ENCODE data around the gene TMEM183A.
A peak's percentile ranks its signal among the peaks of the same experiment; 100 is the strongest.
"Not testable (repeated sequence)": the region's sequence is repeated elsewhere in the genome, so short reads cannot be mapped to it uniquely, and the experiment has no call there.

TMEM183A gene

DNA sequence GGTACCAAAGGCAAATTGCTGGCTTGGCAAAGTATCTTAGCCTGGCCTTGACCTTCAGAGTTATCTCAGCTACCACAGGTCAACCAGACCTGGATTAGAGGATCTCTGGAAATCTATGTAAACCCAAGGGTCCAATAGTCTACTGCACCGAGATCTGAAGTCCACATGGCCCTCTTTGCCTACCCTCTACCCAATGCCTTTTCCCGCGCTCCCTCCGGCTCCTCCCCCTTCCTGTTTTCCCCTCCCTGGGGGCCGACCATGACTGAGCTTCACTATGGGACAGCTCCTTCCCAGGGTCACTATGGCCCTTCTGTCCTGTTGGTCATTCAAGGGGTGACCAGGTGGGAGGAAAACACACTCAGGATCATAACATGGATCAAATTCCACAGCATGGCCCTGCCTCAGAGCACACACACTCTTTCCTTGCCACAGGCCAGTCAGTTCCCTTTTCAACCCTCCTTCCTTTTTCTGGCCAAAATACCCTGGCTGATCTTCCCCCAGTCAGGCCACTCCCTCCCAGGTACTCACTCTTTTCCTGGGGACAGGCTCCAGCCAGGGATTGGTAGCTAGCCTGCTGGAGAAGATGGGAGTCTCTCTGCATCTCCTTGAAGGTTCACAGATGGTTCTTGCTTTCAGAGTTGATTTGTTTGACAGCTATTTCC lies 19.1 kb upstream of the TMEM183A start:
- Histone ChIP-seq H3K27me3 (ENCODE audit: insufficient read depth, low read length) (peaks cover 44% of the 10 kb centered on the region), H3K4me3 (ENCODE audit: low read depth, low read length) (no peak overlapping the region), H3K4me1 (ENCODE audit: control insufficient read depth, insufficient read depth, low read length, unreplicated experiment) (no peaks in the 10 kb centered on the region), H3K79me2 (ENCODE audit: control insufficient read depth, insufficient read depth, low read length, unreplicated experiment) (no peaks in the 10 kb centered on the region), H3K36me3 (ENCODE audit: insufficient read depth, low read length) (no peaks in the 10 kb centered on the region), H3K27ac (ENCODE audit: low read depth, low read length) (no peak overlapping the region), H2AFZ (ENCODE audit: low read length, unreplicated experiment) (no peak overlapping the region)

DNA sequence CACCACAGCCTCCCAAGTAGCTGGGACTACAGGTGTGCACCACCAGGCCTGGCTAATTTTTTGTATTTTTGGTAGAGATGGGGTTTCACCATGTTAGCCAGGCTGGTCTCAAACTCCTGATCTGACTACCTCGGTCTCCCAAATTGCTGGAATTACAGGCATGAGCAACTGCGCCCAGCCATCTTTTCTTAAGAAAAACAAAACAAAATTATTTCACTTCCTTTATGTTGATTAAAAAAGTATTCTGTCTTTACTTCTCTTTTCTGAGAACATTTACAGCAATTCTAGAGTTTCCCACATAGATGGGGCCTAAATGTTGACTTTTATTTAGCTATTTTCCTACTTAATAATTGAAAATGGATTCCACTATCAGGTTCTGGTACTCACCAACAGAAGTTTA lies 17.3 kb upstream of the TMEM183A start:
- Histone ChIP-seq H3K27me3 (ENCODE audit: insufficient read depth, low read length) (peaks cover 46% of the 10 kb centered on the region), H3K27ac (ENCODE audit: low read depth, low read length) (no peak overlapping the region), H3K4me3 (ENCODE audit: low read depth, low read length) (no peak overlapping the region), H3K36me3 (ENCODE audit: insufficient read depth, low read length) (no peaks in the 10 kb centered on the region), H2AFZ (ENCODE audit: low read length, unreplicated experiment) (no peak overlapping the region), H3K79me2 (ENCODE audit: control insufficient read depth, insufficient read depth, low read length, unreplicated experiment) (no peaks in the 10 kb centered on the region), H3K4me1 (ENCODE audit: control insufficient read depth, insufficient read depth, low read length, unreplicated experiment) (no peaks in the 10 kb centered on the region)

GRCh38 chr1:202991112-202991511 lies 16.1 kb upstream of the TMEM183A start:
- no peak overlapping the region for H3K4me3 ChIP-seq (ENCODE audit: low read depth, low read length)
- H3K27ac ChIP-seq (ENCODE audit: low read depth, low read length) = no peak overlapping the region
- H3K4me1 ChIP-seq (ENCODE audit: control insufficient read depth, insufficient read depth, low read length, unreplicated experiment) = no peaks in the 10 kb centered on the region
- no peaks in the 10 kb centered on the region for H3K36me3 ChIP-seq (ENCODE audit: insufficient read depth, low read length)
- no peaks in the 10 kb centered on the region for H3K79me2 ChIP-seq (ENCODE audit: control insufficient read depth, insufficient read depth, low read length, unreplicated experiment)
- H3K27me3 ChIP-seq (ENCODE audit: insufficient read depth, low read length) = peaks cover 56% of the 10 kb centered on the region
- no peak overlapping the region for H2AFZ ChIP-seq (ENCODE audit: low read length, unreplicated experiment)

- Histone ChIP-seq H3K27me3 (ENCODE audit: insufficient read depth, low read length) (peaks cover 64% of the 10 kb centered on the region), H2AFZ (ENCODE audit: low read length, unreplicated experiment) (no peak overlapping the region), H3K4me1 (ENCODE audit: control insufficient read depth, insufficient read depth, low read length, unreplicated experiment) (no peaks in the 10 kb centered on the region)
These were observed 12.4 kb upstream of the TMEM183A start for GRCh38 chr1:202994756-202995155.

GRCh38 chr1:202998836-202999750 lies 8.1 kb upstream of the TMEM183A start:
- Histone ChIP-seq H2AFZ (ENCODE audit: low read length, unreplicated experiment) (peak overlapping the region; percentile 51), H3K27me3 (ENCODE audit: insufficient read depth, low read length) (peaks cover 40% of the 10 kb centered on the region), H3K4me3 (ENCODE audit: low read depth, low read length) (no peak overlapping the region), H3K4me1 (ENCODE audit: control insufficient read depth, insufficient read depth, low read length, unreplicated experiment) (no peaks in the 10 kb centered on the region), H3K27ac (ENCODE audit: low read depth, low read length) (no peak overlapping the region), H3K36me3 (ENCODE audit: insufficient read depth, low read length) (no peaks in the 10 kb centered on the region), H3K79me2 (ENCODE audit: control insufficient read depth, insufficient read depth, low read length, unreplicated experiment) (no peaks in the 10 kb centered on the region)

More at GRCh38 chr1:202994756-202995155, 12.4 kb upstream of the TMEM183A start:
- Histone ChIP-seq H3K4me3 (ENCODE audit: low read depth, low read length) (no peak overlapping the region), H3K79me2 (ENCODE audit: control insufficient read depth, insufficient read depth, low read length, unreplicated experiment) (no peaks in the 10 kb centered on the region), H3K36me3 (ENCODE audit: insufficient read depth, low read length) (no peaks in the 10 kb centered on the region), H3K27ac (ENCODE audit: low read depth, low read length) (no peak overlapping the region)

- H2AFZ ChIP-seq (ENCODE audit: low read length, unreplicated experiment) = no peak overlapping the region
- H3K27me3 ChIP-seq (ENCODE audit: insufficient read depth, low read length) = peaks cover 34% of the 10 kb centered on the region
- no peak overlapping the region for H3K27ac ChIP-seq (ENCODE audit: low read depth, low read length)
- H3K4me3 ChIP-seq (ENCODE audit: low read depth, low read length) = no peak overlapping the region
- no peaks in the 10 kb centered on the region for H3K36me3 ChIP-seq (ENCODE audit: insufficient read depth, low read length)
- no peaks in the 10 kb centered on the region for H3K79me2 ChIP-seq (ENCODE audit: control insufficient read depth, insufficient read depth, low read length, unreplicated experiment)
- H3K4me1 ChIP-seq (ENCODE audit: control insufficient read depth, insufficient read depth, low read length, unreplicated experiment) = no peaks in the 10 kb centered on the region
These were observed 6.8 kb upstream of the TMEM183A start for GRCh38 chr1:203000217-203000944.

GRCh38 chr1:203001986-203002385 lies 5.2 kb upstream of the TMEM183A start:
- Histone ChIP-seq H2AFZ (ENCODE audit: low read length, unreplicated experiment) (no peak overlapping the region), H3K36me3 (ENCODE audit: insufficient read depth, low read length) (no peaks in the 10 kb centered on the region), H3K79me2 (ENCODE audit: control insufficient read depth, insufficient read depth, low read length, unreplicated experiment) (no peaks in the 10 kb centered on the region), H3K27ac (ENCODE audit: low read depth, low read length) (no peak overlapping the region), H3K4me3 (ENCODE audit: low read depth, low read length) (no peak overlapping the region), H3K27me3 (ENCODE audit: insufficient read depth, low read length) (peaks cover 18% of the 10 kb centered on the region), H3K4me1 (ENCODE audit: control insufficient read depth, insufficient read depth, low read length, unreplicated experiment) (no peaks in the 10 kb centered on the region)

GRCh38 chr1:203002951-203003350 lies 4.2 kb upstream of the TMEM183A start:
- no peak overlapping the region for H3K4me3 ChIP-seq (ENCODE audit: low read depth, low read length)
- no peaks in the 10 kb centered on the region for H3K4me1 ChIP-seq (ENCODE audit: control insufficient read depth, insufficient read depth, low read length, unreplicated experiment)
- H3K36me3 ChIP-seq (ENCODE audit: insufficient read depth, low read length) = no peaks in the 10 kb centered on the region
- no peak overlapping the region for H2AFZ ChIP-seq (ENCODE audit: low read length, unreplicated experiment)
- peaks cover 5% of the 10 kb centered on the region for H3K79me2 ChIP-seq (ENCODE audit: control insufficient read depth, insufficient read depth, low read length, unreplicated experiment)
- peaks cover 9% of the 10 kb centered on the region for H3K27me3 ChIP-seq (ENCODE audit: insufficient read depth, low read length)
- H3K27ac ChIP-seq (ENCODE audit: low read depth, low read length) = no peak overlapping the region

- not testable (repeated sequence) for H3K4me1 ChIP-seq (ENCODE audit: control insufficient read depth, insufficient read depth, low read length, unreplicated experiment); H3K4me3 ChIP-seq (ENCODE audit: low read depth, low read length)
These were observed 1.6 kb upstream of the TMEM183A start for GRCh38 chr1:203005395-203006142.

DNA sequence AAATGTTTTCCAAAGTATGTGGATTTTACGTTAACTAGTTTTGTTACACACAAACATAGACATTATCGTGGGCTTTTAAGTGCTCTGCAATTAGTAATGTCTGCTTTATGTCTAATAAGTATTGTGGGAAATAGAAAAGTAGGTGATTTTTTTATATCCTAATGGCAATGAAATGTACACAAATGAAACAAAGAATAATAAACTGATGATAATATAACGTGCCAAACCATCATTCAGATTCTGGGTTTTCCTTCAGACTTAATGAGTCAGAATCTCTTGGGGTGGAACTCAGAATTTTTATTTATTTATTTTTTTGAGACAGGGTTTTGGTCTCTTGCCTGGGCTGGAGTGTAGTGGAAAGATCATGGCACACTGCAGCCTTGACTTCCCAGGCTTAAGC lies 2.0 kb downstream of the TMEM183A start:
- H3K27ac ChIP-seq (ENCODE audit: low read depth, low read length) = no peak overlapping the region
- peaks cover 8% of the 10 kb centered on the region for H3K4me1 ChIP-seq (ENCODE audit: control insufficient read depth, insufficient read depth, low read length, unreplicated experiment)
- H3K4me3 ChIP-seq (ENCODE audit: low read depth, low read length) = peak overlapping the region; percentile 93
- peaks cover 36% of the 10 kb centered on the region for H3K79me2 ChIP-seq (ENCODE audit: control insufficient read depth, insufficient read depth, low read length, unreplicated experiment)
- peaks cover 18% of the 10 kb centered on the region for H3K36me3 ChIP-seq (ENCODE audit: insufficient read depth, low read length)
- no peak overlapping the region for H2AFZ ChIP-seq (ENCODE audit: low read length, unreplicated experiment)
- no peaks in the 10 kb centered on the region for H3K27me3 ChIP-seq (ENCODE audit: insufficient read depth, low read length)

More at GRCh38 chr1:203005395-203006142, 1.6 kb upstream of the TMEM183A start:
- H3K27me3 ChIP-seq (ENCODE audit: insufficient read depth, low read length); H3K27ac ChIP-seq (ENCODE audit: low read depth, low read length); H2AFZ ChIP-seq (ENCODE audit: low read length, unreplicated experiment): not testable (repeated sequence)
- Histone ChIP-seq H3K36me3 (ENCODE audit: insufficient read depth, low read length) (peaks cover 12% of the 10 kb centered on the region; the same call in 1 of the 2 replicates), H3K79me2 (ENCODE audit: control insufficient read depth, insufficient read depth, low read length, unreplicated experiment) (peaks cover 27% of the 10 kb centered on the region)

Data from ACC112 (cell line).